Central memory CD8-positive, alpha-beta T cell (primary cell): ENCODE data around the gene TFF3.

Experiments used
- ATAC-seq: fragments of 150-1000 bp; cut with Tn5 transposase; replicated peaks from 2 replicates; pipeline ENCODE4 v1.10.0; 2022; ENCODE audit warnings: mild to moderate bottlenecking, moderate FRiP score, moderate number of reproducible peaks; ENCODE audit not compliant: poor library complexity, severe bottlenecking; ENCODE audit errors: extremely low read depth
- DNase-seq, 2 donors: peaks; one replicate each; pipeline ENCODE4 v3.0.0; 2021; ENCODE audit warnings: low spot score in 2 of 2
- H3K27ac Mint-ChIP-seq: one replicate; pipeline ENCODE4 v1.8.0; 2022; ENCODE audit warnings: low read depth, mild to moderate bottlenecking, moderate library complexity, mixed read lengths
- H3K27me3 Mint-ChIP-seq: one replicate; pipeline ENCODE4 v1.8.0; 2022; ENCODE audit warnings: mixed read lengths
- H3K36me3 Mint-ChIP-seq: one replicate; pipeline ENCODE4 v1.8.0; 2022; ENCODE audit warnings: mild to moderate bottlenecking, moderate library complexity, mixed read lengths; ENCODE audit not compliant: insufficient read depth
- H3K4me1 Mint-ChIP-seq: one replicate; pipeline ENCODE4 v1.8.0; 2022; ENCODE audit warnings: mixed read lengths
- H3K4me3 Mint-ChIP-seq: one replicate; pipeline ENCODE4 v1.8.0; 2022; ENCODE audit warnings: mild to moderate bottlenecking, moderate library complexity, mixed read lengths
- H3K9me3 Mint-ChIP-seq: one replicate; pipeline ENCODE4 v1.8.0; 2022; ENCODE audit warnings: mixed read lengths

The TFF3 gene

DNA sequence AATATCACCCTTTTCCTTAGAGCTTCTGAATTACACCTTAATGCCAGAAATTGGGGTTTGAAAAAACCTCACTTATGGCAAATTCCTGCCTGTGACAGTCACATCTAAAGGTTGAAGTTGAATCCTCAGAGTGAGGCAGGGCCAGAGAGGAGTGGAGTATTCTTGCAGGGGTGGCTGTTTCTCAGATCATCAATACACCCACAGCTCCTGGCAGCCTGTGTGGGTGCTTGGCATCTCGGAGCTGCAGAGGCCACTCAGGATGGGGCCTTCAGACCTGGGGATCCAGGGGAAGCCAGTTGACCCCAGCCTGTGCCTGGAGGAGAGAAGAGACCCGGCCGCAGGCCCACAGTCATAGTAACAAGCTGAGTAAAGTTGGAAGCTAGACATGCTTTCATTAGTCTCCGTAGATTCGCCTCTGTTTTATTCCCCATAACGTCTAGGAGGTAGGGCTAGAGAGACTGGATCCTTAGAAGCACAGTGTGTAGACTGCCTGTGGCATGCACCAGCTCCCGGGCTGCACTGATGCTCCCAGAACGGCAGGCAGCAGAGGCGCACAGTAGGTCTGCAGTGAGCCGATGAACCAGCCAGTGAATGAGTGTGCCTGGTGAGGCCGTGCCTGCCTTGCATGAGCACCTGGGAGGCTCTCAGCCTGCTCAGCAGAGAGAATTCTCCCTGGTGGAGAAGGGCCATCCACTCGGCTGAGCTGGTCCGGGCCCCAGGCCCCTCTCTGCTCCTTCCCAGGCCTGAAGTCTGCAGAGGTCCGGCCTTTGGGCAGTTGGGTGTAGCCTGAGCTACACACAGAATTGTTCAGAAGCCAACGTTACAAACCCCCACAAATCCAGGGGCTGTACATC lies 42.9 kb downstream of the TFF3 start:
- Mint-ChIP-seq H3K4me3 (no peak overlapping the region), H3K27me3 (no peaks in the 10 kb centered on the region), H3K36me3 (peaks cover 17% of the 10 kb centered on the region), H3K9me3 (no peaks in the 10 kb centered on the region), H3K4me1 (peaks cover 15% of the 10 kb centered on the region), H3K27ac (no peak overlapping the region)
- ATAC-seq (no peak), DNase-seq (no peak)

DNA sequence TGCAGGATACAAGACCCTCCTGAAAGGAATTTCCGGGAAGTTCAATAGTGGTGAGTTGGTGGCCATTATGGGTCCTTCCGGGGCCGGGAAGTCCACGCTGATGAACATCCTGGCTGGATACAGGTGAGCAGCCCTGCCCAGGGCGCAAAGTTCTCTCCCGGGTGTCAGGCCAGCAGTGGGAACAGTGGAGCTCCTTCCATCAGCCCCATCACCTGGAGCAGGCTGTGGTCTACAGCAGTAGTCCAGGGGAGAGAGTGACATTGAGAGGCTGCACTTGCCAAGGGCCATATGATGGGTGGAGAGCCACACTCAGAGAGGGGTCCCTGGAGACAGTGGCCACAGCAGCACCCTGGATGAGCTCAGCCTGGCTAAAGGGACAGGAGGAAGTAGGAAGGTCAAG lies 44.1 kb downstream of the TFF3 start:
- Mint-ChIP-seq H3K27me3 (no peaks in the 10 kb centered on the region), H3K36me3 (peaks cover 21% of the 10 kb centered on the region), H3K27ac (peak overlapping the region; percentile 3), H3K4me3 (no peak overlapping the region), H3K9me3 (no peaks in the 10 kb centered on the region), H3K4me1 (peaks cover 25% of the 10 kb centered on the region)
- ATAC-seq (no peak), DNase-seq (no peak)

DNA sequence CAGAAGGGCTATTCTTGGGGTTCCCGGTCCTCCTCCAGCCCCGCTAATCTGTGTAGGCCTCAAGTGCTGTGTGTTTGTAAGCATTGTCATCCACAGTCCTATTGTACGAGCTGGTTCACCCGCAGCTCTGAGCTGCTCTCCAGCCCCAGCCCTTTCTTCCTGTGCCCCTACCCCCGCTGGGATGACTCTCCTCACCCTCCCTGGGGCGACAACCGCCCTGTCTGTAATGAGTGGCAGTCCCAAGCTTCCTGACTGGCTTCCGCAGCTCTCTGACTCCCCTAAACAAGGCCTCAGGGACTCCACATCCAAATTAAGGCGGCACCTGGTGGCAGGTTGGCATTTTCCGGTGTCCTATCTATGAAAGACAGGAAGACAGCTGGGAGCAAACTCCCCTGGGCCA lies 45.8 kb downstream of the TFF3 start:
- Mint-ChIP-seq H3K4me1 (peaks cover 32% of the 10 kb centered on the region), H3K27me3 (no peaks in the 10 kb centered on the region), H3K4me3 (no peak overlapping the region)

DNA sequence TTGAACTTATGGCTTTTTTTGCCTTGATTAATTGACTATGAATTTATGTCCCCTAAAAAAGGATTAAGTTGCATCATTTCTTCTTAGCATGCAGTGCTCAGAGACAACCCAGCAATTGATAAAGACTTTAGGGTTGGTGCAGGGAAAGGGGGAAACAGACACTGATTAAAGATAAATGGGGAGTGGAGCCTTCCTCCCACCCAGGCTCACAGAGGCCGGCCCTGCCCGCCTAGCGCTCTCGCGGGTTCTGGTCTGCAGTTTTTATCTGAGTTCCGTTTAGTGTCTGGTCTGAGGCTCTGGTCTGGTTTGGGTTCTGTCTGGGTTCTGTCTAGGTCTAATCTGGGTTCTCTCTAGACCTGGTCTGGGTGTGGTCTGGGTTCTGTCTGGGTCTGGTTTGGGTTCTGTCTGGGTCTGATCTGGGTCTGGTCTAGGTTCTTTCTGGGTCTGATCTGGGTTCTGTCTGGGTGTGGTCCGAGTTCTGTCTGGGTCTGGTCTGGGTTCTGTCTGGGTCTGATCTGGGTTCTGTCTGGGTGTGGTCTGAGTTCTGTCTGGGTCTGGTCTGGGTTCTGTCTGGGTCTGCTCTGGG lies 48.1 kb downstream of the TFF3 start:
- H3K4me1 Mint-ChIP-seq = peaks cover 32% of the 10 kb centered on the region
- H3K36me3 Mint-ChIP-seq = peaks cover 19% of the 10 kb centered on the region
- DNase-seq = no peak
- peak overlapping the region; percentile 42 for H3K4me3 Mint-ChIP-seq
- no peak for ATAC-seq
- H3K27me3 Mint-ChIP-seq = no peaks in the 10 kb centered on the region
- peak overlapping the region; percentile 93 for H3K27ac Mint-ChIP-seq
- no peaks in the 10 kb centered on the region for H3K9me3 Mint-ChIP-seq

More for the DNA sequence above, 45.8 kb downstream of the TFF3 start:
- DNase-seq = no peak
- Mint-ChIP-seq H3K9me3 (no peaks in the 10 kb centered on the region), H3K27ac (no peak overlapping the region), H3K36me3 (peaks cover 23% of the 10 kb centered on the region)
- no peak for ATAC-seq

DNA sequence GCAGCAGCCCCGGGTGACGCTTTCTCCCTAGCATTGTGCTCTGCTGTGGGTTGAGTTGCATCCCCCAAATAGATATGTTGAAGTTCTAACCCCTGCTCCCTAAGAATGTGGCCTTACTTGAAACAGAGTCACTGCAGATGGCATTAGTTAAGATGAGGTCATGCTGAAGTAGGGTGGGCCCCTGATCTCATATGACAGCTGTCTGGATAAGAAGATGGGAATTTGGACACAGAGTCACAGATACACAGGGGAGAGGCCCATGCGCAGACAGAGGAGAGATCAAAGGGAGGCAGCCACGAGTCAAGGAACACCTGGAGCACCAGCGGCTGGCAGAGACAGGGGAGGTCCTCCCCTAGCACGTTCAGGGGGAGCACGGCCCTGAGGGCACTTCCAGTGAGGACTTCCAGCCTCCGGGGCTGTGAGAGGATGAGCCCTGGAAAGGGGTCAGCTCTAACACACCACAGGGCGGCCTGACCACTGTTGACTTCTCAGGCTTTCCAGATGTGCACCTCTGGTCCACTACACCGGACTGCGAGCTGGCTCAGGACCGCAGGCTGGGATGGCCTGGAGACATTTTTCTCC lies 49.9 kb downstream of the TFF3 start:
- Mint-ChIP-seq H3K9me3 (no peaks in the 10 kb centered on the region), H3K4me1 (peaks cover 32% of the 10 kb centered on the region), H3K4me3 (no peak overlapping the region), H3K27me3 (no peaks in the 10 kb centered on the region), H3K36me3 (peaks cover 15% of the 10 kb centered on the region), H3K27ac (peak overlapping the region; percentile 30)
- ATAC-seq (no peak), DNase-seq (no peak)

DNA sequence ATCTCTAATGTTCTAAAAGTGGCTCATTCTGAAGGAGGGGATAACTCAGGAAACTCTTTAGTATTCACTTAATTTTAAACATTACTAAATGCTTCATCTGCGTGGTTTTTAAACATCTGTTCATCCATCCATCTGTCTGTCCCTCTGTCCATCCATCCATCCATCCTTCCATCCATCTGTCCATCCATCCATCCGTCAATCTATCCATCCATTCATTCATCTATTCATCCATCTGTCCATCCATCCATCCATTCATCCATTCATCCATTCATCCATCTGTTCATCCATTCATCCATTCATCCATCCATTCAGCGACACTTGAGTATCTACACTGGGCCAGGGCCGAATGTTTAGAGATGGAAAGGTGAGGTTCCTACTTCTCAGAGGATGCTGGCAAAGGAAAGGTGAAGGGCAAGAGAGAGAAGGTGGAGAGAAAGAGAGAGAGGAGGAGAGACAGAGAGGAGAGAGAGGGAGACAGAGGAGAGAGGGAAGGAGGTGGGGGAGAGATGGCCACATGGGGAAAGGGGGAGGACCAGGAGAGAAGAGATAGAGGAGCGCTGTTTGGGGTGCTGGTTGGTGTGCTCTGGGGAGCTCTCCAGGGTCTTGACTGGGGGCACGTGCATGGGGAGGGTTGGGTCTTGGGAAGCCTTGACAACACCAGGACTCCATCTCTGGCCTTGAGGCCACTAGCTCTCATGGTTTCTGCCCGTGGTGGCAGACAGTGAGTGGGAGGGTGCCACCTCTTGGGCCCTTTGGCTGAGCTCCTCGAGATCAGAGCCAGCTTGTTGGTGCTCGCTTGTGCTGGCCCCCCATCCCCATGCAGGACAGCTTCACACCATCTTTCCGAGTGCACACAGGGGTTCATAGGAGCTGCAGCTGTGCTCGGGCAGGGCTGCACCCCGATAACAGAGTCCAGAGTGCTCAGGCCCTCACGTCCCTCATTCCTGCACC lies 50.7 kb downstream of the TFF3 start:
- H3K27me3 Mint-ChIP-seq = no peaks in the 10 kb centered on the region
- H3K4me3 Mint-ChIP-seq = no peak overlapping the region
- H3K36me3 Mint-ChIP-seq = peaks cover 12% of the 10 kb centered on the region
- DNase-seq (no peak), ATAC-seq (no peak)
- H3K9me3 Mint-ChIP-seq = no peaks in the 10 kb centered on the region
- peaks cover 29% of the 10 kb centered on the region for H3K4me1 Mint-ChIP-seq
- peak overlapping the region; percentile 30 for H3K27ac Mint-ChIP-seq

DNA sequence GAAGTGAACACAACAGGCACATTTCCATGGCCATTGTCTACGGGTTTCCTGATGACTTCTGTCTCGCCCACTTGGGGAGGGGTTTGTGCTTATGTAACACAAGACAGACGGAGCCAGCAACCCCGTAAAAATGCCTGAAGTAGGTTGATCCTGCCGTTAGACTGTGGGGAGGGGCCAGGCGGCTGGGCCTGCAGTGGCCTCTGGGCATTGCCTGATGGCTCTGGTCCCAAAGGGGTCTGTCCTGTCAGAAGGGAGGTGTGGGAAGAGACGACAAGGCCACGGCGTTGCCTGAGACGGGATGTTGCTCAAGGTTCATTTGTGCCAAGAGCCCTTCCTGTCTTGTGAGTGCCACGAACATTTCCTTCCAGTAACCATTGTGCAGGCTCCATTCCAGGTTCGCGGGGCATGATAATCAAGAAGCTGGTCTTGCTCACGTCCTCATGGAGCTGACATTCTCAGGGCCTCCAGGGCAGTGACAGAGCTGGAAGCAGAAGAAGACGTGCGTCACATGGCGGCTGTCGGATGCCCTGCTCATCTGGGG lies 51.5 kb downstream of the TFF3 start:
- Mint-ChIP-seq H3K9me3 (no peaks in the 10 kb centered on the region), H3K27ac (no peak overlapping the region), H3K27me3 (no peaks in the 10 kb centered on the region), H3K4me3 (no peak overlapping the region), H3K4me1 (peaks cover 28% of the 10 kb centered on the region), H3K36me3 (peaks cover 13% of the 10 kb centered on the region)
- DNase-seq (no peak), ATAC-seq (no peak)

DNA sequence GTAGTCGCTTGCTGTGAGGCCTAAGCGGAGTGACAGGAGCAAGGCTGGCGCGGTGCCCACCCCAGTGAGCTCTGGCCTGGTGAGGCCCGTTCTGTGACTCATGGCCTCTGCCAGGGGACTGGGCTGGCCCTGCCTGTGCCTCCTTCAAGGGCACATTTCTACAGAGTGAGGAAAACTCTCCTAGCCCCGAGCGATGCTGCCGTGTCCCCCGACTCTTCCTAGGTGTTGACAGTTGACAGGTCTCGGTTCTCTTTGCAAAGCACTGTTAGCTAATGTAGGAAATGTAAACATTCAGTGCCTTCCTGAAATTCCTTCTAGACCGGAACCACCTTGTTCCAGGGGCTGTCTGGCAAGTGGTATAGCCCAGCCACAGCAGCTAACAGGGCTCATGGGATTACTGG lies 52.4 kb downstream of the TFF3 start:
- Mint-ChIP-seq H3K27ac (no peak overlapping the region), H3K4me3 (no peak overlapping the region), H3K27me3 (no peaks in the 10 kb centered on the region), H3K4me1 (peaks cover 29% of the 10 kb centered on the region), H3K36me3 (peaks cover 13% of the 10 kb centered on the region), H3K9me3 (no peaks in the 10 kb centered on the region)
- ATAC-seq (no peak), DNase-seq (no peak)

DNA sequence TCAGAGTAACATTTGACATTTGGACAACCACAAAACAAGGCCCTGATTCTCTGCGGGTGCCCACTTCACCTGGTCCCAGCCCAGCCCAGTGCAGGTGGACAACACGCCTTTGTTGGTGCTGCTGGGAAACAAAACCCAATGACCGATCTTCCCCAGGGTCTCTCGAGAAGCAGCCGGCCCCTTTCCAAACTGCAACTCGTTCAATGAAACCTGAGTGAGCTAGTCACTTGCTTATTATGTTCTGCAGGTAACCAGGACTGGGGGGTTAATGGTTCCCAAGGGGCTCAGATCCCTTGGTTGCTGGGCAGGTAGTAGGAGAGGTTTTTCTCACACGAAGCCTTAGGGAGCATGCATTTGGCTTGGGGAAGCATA lies 53.4 kb downstream of the TFF3 start:
- H3K36me3 Mint-ChIP-seq = peaks cover 9% of the 10 kb centered on the region
- ATAC-seq (no peak), DNase-seq (no peak)
- peaks cover 19% of the 10 kb centered on the region for H3K4me1 Mint-ChIP-seq
- H3K27me3 Mint-ChIP-seq = no peaks in the 10 kb centered on the region
- H3K9me3 Mint-ChIP-seq = no peaks in the 10 kb centered on the region
- H3K27ac Mint-ChIP-seq = no peak overlapping the region
- H3K4me3 Mint-ChIP-seq = no peak overlapping the region
